DND-41 (cell line): ENCODE results near the gene DPRX.

Experiments
- ATAC-seq: fragments of 200-7000 bp; cut with Tn5 transposase; 3 replicates; pipeline ENCODE4 v1.9.1; 2021; ENCODE audit warnings: low read depth; ENCODE audit not compliant: insufficient read depth
- DNase-seq: peaks from one replicate; pipeline ENCODE4 v3.0.0-alpha.2; 2020
- H2AFZ ChIP-seq: 2 replicates; pipeline ENCODE4 v1.6.0; 2012; ENCODE audit warnings: low read depth, low read length
- H3K27ac ChIP-seq: 2 replicates; pipeline ENCODE4 v1.5.1; 2012; ENCODE audit warnings: low read length, inconsistent platforms
- H3K27me3 ChIP-seq: fragments of 200-600 bp; sonication (generic); 2 replicates; pipeline ENCODE4 v1.6.0; 2012; ENCODE audit warnings: low read length, mild to moderate bottlenecking, inconsistent platforms; ENCODE audit not compliant: insufficient read depth, poor library complexity
- H3K36me3 ChIP-seq: 2 replicates; pipeline ENCODE4 v1.5.1; 2012; ENCODE audit warnings: low read length, inconsistent platforms; ENCODE audit not compliant: insufficient read depth
- H3K4me1 ChIP-seq: 2 replicates; pipeline ENCODE4 v1.5.1; 2012; ENCODE audit warnings: mild to moderate bottlenecking, low read length; ENCODE audit not compliant: insufficient read depth
- H3K4me2 ChIP-seq: 2 replicates; pipeline ENCODE4 v1.6.0; 2012; ENCODE audit warnings: mild to moderate bottlenecking, moderate library complexity, low read length, inconsistent platforms; ENCODE audit not compliant: insufficient read depth
- H3K4me3 ChIP-seq, 2 experiments: fragments of 200-600 bp in 1 of 2; shearing (Covaris generic) in 1 of 2; 2 replicates each; pipeline ENCODE4 v1.5.1; 2012 to 2016; ENCODE audit warnings: inconsistent platforms in 2 of 2, low read length in 2 of 2, mild to moderate bottlenecking in 2 of 2, low read depth in 1 of 2, moderate library complexity in 1 of 2
- H3K79me2 ChIP-seq: 2 replicates; pipeline ENCODE4 v1.6.0; 2012; ENCODE audit warnings: low read length, inconsistent platforms; ENCODE audit not compliant: insufficient read depth
- H3K9ac ChIP-seq: 2 replicates; pipeline ENCODE4 v1.6.0; 2012; ENCODE audit warnings: low read depth, mild to moderate bottlenecking, inconsistent platforms, low read length, moderate library complexity
- H3K9me3 ChIP-seq: 2 replicates; pipeline ENCODE4 v1.5.1; 2012; ENCODE audit warnings: low read length, moderate library complexity, mild to moderate bottlenecking, inconsistent platforms; ENCODE audit not compliant: insufficient read depth, severe bottlenecking
- H4K20me1 ChIP-seq: 2 replicates; pipeline ENCODE4 v1.6.0; 2012; ENCODE audit warnings: low read length; ENCODE audit not compliant: insufficient read depth
- EZH2 ChIP-seq: IDR thresholded peaks from 3 replicates; pipeline ENCODE4 v1.6.1; 2012; ENCODE audit warnings: borderline replicate concordance, low read depth, mild to moderate bottlenecking, moderate library complexity, low read length, inconsistent platforms; ENCODE audit not compliant: severe bottlenecking
- TF ChIP-seq, protein P1 (sequence below): IDR thresholded peaks from 2 replicates; pipeline ENCODE4 v1.5.1; 2012; ENCODE audit warnings: borderline replicate concordance, low read length, moderate library complexity, mild to moderate bottlenecking; ENCODE audit not compliant: poor library complexity, severe bottlenecking; ENCODE audit errors: extremely low read depth

DPRX gene

DNA sequence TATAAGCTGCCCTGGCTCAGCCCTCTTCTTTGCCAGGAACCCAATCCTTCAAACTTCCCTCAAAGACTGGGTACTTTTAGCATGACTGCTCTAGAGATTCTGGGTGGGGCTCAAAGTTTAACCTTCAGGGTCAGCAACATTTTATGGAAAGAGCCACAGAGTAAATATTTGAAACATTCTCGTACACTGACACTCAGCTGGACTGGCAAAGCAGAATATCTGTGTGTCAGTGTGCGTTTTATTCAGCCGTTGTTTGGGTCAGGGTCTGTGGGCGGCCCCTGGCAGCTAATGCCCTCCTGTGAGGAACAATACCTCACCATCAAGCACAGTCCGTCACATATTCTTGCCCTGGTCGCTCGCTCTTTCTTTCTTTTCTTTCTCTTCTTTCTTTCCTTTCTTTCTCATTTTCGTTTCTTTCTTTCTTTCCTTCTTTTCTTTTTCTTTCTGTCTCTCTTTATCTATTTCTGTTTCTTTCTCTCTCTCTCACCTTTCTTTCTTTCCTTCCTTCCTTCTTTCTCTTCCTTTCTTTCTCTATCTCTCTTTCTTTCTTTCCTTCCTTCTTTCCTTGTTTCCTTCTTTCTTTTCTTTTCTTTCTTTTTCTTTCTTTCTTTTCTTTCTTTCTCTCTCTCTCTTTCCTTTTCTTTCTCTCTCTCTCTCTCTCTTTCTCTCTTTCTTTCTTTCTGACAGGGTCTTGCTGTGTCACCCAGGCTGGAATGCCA, 10.7 kb downstream of the DPRX start:
- H3K4me1 ChIP-seq: no peaks in the 10 kb centered on the region
- no peak overlapping the region for H3K4me3 ChIP-seq
- H2AFZ ChIP-seq: no peak overlapping the region
- no peak for DNase-seq
- no peak overlapping the region for H3K27ac ChIP-seq
- H3K36me3 ChIP-seq: no peaks in the 10 kb centered on the region
- H3K27me3 ChIP-seq: no peaks in the 10 kb centered on the region
- TF ChIP-seq, protein P1, sequence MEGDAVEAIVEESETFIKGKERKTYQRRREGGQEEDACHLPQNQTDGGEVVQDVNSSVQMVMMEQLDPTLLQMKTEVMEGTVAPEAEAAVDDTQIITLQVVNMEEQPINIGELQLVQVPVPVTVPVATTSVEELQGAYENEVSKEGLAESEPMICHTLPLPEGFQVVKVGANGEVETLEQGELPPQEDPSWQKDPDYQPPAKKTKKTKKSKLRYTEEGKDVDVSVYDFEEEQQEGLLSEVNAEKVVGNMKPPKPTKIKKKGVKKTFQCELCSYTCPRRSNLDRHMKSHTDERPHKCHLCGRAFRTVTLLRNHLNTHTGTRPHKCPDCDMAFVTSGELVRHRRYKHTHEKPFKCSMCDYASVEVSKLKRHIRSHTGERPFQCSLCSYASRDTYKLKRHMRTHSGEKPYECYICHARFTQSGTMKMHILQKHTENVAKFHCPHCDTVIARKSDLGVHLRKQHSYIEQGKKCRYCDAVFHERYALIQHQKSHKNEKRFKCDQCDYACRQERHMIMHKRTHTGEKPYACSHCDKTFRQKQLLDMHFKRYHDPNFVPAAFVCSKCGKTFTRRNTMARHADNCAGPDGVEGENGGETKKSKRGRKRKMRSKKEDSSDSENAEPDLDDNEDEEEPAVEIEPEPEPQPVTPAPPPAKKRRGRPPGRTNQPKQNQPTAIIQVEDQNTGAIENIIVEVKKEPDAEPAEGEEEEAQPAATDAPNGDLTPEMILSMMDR: no peak
- no peak for TF ChIP-seq EZH2
- H3K9ac ChIP-seq: no peak overlapping the region
- H3K4me2 ChIP-seq: no peak overlapping the region
- peaks cover 3% of the 10 kb centered on the region for H3K9me3 ChIP-seq
- no peak for ATAC-seq
- H3K79me2 ChIP-seq: no peaks in the 10 kb centered on the region
- H4K20me1 ChIP-seq: no peaks in the 10 kb centered on the region

DNA sequence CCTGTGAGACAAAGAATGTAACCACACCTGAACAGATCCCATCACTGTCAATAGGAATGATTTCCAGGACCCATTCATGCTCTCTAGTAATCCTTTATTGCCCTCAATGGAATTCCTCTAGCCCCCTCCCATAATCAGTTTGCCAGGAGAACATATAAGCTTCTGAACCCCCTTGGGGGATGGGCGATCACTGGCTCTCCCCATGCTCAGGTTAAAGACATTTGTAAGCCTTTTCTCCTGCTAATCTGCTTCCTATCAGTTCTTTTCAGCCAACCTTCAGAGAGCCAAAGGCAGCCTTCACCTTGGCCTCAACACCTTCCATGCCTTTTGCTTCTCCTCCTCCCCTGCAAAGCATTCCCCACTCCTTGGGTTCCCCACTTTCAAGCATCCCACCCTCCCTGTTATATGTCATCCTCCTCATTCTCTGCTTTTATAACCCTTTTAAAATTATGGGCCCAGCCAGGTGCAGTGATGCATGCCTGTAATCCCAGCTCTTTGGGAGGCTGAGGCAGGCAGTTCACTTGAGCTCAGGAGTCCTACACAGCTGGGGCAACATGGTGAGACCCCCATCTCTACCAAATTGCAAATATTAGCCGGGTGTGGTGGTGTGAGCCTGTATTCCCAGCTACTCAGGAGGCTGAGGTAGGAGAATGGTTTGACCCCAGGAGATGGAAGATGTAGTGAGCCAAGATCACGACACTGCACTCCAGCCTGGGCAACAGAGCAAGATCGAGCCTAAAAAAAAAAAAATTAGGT, 12.4 kb downstream of the DPRX start:
- H2AFZ ChIP-seq: no peak overlapping the region
- H3K4me3 ChIP-seq: no peak overlapping the region
- no peaks in the 10 kb centered on the region for H3K27me3 ChIP-seq
- H3K9ac ChIP-seq: no peak overlapping the region
- H4K20me1 ChIP-seq: no peaks in the 10 kb centered on the region
- no peak for DNase-seq
- H3K4me2 ChIP-seq: no peak overlapping the region
- H3K4me1 ChIP-seq: no peaks in the 10 kb centered on the region
- no peak for ATAC-seq
- H3K27ac ChIP-seq: no peak overlapping the region
- no peaks in the 10 kb centered on the region for H3K36me3 ChIP-seq
- no peaks in the 10 kb centered on the region for H3K79me2 ChIP-seq
- TF ChIP-seq EZH2: no peak
- TF ChIP-seq, protein P1: no peak
- peaks cover 14% of the 10 kb centered on the region for H3K9me3 ChIP-seq

DNA sequence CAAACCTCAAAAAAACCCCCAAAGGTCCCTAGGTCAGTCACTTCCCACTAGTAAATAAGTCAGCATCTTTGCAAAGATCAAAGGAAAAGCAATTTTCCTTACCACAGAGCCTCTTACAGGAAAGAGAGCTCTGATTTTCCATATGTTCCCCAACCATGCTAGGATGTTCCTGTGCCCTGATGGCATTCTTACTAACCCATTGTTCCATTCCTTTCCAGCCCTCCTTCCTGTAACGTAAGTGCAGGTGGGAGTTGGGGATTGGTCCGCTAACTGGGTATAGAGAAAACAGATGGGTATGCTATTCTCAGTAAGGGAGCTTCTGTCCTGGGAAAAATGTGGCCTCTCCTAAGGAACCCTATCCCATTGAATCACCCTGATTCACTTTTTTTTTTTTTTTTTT, 14.3 kb downstream of the DPRX start:
- DNase-seq (no peak), ATAC-seq (no peak)
- Histone ChIP-seq H3K27me3 (no peaks in the 10 kb centered on the region), H3K79me2 (no peaks in the 10 kb centered on the region), H3K9me3 (peaks cover 23% of the 10 kb centered on the region), H2AFZ (no peak overlapping the region), H3K4me3 (no peak overlapping the region), H4K20me1 (no peaks in the 10 kb centered on the region), H3K9ac (no peak overlapping the region), H3K4me1 (no peaks in the 10 kb centered on the region), H3K4me2 (no peak overlapping the region), H3K36me3 (no peaks in the 10 kb centered on the region), H3K27ac (no peak overlapping the region)
- TF ChIP-seq EZH2: no peak
- TF ChIP-seq, protein P1: no peak
